SW 1271 (cell line): ENCODE results near the gene OST4.
"Not testable (repeated sequence)": the region's sequence is repeated elsewhere in the genome, so short reads cannot be mapped to it uniquely, and the experiment has no call there.

Experiments used
- DNase-seq, 2 experiments: peaks; one replicate each; lab custom pipeline; 2025; lab: John Stamatoyannopoulos, UW

Gene OST4

DNA sequence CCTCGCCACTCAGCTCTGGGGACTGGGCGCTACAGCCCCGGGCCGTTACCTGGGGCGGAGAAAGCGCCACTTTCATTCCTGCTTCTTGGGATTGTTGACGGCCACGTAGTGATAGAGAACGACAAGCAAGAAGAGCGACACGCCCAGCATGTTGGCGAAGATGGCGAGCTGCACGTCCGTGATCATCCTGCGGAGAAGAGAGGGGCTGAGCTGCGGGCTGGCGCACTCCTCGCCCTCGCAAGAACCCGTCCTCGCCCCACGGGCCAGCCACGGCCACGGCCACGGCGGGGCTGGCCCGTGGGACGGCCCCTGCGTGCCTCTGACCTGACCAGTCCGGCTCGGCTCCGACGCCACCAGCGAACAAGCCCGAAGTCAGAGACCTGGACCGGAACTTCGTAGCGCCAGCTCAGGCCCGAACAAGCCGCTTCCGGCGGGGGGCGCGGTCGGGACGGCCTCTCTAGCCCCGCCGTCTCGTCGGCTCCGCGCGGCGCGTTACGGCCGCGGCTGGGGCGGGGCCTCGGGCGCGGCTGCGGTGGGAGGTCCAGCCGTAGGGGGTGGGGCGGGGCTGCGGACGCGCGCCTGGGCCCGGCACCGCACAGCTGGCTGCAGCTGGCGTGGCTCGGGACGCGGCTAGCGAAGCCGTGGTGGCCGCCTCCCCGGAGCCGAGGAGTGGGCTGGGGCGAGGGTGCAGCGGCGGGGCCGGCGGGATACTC is at the start of gene OST4:
TSS of gene OST4 (minus strand) at position 378 of the 713 bp plus-strand sequence.
- DNase-seq = peak; percentile 88 to 94

DNA sequence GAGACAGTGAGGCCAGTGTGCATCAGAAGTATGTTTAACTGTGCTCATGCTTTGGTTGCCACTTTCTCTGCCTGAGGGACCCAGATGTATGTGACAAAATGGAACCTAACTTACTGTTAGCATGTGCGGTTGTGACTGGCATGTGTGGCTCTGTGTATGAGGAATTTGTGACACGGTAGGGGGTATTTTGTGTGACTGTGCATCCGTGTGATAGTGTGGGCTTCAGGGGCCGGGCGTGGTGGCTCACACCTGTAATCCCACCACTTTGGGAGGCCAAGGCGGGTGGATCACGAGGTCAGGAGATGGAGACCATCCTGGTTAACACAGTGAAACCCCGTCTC is 47.8 kb upstream of the OST4 start:
- DNase-seq = not testable (repeated sequence)

DNA sequence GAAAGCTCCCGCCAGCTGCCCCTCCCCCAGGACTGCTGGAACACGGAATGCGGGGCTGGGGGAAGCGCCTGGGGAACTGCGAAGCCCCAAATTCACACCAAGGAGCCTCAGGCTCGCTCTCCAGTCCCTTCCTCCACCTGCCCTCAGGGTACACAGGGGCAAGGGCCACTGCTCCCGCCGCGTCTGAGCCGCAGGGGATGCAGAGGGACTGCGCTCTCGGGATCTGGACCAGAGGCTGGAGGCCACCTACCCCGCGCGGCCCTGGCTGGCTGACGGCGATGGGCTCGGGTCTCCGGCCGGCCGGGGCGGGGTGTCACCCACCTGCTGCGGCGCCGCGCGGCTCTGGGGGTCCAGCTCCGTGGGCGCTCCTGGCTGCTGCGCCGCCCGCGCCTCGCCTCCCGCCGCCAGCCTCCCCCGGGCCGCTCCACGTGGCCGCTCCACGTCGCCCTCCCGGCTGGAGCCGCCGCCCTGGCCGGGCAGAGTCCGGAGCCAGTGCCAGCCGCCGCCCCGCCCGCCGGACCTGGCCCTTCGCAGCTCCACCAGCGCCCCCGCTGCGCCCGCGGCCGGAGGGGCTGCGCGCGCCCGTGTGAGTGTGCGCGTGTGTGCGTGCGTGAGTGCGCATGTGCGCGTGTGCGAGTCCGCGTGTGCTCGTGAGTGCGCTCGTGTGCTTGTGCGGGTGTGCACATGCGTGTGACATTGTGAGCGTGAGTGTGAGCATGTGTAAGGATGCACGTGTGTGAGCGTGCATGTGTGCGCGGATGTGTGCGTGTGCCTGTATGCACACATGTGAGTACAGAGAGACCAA is 47.3 kb upstream of the OST4 start, which contains the start of gene CGREF1:
TSS of gene CGREF1 (minus strand) at position 604 of the 805 bp plus-strand sequence. CDS start 14,762 bp downstream, outside the sequence.
- DNase-seq = no peak

DNA sequence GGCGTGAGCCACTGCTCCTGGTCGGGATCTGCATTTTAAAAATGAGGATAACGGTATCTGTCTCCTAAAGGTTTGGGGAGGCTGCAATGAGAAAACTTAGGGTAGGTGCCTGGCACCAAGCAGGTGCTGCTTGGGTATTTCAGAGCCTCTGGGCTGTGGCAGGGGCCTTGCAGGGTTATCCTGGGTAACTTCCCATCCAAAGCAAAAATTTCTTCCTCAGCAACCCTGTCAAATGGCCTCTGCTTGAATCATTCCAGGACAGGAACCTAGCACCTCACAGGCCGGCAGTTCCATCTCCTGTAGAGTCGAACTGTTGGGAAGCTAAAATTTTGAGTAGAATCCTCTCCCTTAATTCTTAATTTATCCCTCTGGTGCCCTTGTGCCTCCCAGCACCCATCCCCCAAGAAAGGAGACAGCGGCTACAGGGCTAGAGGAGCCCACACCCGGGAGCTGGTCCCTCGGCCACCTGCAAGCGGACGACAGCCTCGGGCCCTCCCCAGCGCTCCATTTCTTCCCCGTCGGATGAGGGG is 46.6 kb upstream of the OST4 start:
- DNase-seq = no peak

DNA sequence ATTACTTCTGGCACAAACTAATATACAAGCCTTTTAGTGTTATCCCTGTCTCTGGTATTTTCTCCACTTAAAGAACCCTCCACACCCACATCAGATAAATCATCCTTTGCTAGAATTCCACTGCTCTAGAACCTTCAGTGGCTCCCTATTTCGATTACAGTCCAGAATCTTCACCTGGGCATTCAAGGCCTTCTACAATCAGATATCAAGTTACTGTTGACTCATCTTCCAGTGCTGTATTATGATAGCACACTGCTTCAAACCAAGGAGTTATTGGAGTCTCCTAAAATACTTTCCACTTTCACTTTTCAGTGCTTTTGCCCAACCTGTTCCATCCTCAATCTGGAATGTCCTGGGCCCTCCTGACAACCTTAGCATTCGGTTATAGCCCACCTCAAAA is 44.1 kb upstream of the OST4 start:
- no peak for DNase-seq

DNA sequence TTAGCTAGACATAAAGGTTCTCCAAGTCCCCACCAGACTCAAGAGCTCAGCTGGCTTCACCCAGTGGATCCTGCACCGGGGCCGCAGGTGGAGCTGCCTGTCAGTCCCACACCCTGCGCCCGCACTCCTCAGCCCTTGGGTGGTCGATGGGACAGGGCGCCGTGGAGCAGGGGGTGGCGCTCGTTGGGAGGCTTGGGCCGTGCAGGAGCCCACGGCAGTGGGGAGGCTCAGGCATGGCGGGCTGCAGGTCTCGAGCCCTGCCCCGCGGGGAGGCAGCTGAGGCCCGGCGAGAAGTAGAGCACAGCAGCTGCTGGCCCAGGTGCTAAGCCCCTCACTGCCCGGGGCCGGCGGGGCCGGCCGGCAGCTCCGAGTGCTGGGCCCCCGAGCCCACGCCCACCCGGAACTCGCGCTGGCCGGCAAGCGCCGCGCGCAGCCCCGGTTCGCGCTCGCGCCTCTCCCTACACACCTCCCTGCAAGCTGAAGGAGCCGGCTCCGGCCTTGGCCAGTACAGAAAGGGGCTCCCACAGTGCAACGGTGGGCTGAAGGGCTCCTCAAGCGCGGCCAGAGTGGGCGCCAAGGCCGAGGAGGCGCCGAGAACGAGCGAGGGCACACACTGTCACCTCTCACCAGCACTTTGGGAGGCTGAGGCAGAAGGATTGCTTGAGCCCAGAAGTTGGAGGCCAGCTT is 40.1 kb upstream of the OST4 start:
- DNase-seq = not testable (repeated sequence)

DNA sequence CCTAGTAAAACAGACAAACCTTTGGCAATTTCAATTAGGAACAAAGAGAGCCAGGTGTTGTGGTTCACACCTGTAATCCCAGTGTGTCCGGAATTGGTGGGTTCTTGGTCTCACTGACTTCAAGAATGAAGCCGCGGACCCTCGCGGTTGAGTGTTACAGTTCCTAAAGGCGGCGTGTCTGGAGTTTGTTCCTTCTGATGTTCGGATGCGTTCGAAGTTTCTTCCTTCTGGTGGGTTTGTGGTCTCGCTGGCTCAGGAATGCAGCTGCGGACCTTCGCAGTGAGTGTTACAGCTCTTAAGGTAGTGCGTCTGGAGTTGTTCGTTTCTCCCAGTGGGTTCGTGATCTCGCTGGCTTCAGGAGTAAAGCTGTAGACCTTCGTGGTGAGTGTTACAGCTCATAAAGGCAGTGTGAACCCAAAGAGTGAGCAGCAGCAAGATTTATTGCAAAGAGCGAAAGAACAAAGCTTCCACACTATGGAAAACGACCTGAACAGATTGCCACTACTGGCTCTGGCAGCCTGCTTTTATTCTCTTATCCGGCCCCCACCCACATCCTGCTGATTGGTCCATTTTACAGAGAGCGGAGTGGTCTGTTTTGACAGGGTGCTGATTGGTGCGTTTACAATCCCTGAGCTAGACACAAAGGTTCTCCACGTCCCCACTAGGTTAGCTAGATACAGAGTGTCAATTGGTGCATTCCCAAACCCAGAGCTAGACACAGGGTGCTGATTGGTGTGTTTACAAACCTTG is 39.3 kb upstream of the OST4 start:
- DNase-seq = not testable (repeated sequence)

DNA sequence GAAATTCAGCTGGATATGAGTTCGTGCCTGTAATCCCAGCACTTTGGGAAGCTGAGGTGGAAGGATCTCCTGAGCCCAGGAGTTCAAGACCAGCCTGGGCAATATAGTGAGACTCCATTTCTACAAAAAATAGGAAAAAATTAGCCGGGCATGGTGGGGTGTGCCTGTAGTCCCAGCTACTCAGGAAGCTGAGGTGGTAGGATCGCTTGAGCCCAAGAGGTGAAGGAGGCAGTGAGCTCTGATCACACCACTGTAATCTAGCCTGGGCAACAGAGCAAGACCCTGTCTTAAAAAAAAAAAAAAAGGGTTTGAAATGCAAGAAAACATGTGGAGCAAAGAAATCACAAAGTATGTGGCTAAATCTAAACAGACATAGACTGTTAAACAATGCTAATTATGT is 37.6 kb upstream of the OST4 start:
- DNase-seq = no peak

DNA sequence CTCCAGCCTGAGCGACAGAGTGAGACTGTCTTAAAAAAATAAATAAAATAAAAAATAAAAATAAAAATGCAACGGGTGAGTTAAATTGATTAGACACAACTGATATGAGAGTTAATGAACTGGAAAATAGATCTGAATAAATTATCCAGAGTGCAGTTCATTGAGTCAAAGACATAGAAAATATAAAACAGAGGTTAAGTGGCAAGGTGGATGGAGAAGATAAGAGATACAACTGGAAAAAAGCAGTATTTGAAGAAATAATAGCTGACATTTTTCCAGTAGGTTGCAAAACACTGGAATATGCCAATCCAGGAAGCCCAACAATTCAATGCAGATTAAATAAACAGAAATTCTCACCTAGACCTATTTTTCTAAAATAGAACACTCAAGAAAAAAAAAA is 36.8 kb upstream of the OST4 start:
- DNase-seq = no peak

DNA sequence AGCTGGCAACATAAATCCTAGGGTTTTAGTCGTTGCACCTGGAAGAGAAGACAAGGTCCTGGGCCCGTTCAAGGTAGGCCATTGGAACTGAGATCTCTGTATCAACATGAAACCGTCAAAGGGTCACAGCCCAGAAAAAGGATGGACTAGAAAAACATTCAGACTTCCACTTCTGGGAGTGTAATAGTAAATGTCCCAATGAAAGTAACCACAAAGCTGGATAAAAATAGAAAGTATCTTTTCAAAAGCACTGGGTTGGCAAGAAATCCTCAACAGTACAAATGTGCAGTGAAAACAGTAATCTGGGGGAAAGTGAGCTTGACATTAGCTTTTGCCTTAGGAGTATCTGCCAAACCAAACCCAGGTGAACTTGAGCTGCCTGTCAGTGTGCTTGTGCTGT is 34.5 kb upstream of the OST4 start:
- DNase-seq = no peak

DNA sequence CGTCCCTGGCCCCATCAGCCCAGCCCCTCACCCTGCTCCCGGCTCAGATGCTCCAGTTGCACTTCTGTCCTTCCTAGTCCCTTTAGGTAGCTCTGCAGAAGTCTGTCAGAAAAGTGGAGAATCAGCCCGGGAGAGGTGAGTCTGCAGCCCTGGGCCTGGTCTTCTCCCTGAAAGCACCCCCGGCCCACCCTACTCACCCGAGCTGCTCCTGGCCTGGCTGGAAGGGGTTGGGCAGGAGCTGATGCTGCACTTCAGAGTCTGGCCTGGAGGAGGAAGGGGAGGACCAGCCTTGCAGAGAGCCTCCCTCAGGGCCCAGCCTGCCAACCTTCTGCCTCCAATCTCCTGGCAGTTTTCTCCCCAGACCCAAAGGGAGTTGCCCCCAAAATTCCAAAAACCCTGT is 30.9 kb upstream of the OST4 start:
- DNase-seq = no peak

DNA sequence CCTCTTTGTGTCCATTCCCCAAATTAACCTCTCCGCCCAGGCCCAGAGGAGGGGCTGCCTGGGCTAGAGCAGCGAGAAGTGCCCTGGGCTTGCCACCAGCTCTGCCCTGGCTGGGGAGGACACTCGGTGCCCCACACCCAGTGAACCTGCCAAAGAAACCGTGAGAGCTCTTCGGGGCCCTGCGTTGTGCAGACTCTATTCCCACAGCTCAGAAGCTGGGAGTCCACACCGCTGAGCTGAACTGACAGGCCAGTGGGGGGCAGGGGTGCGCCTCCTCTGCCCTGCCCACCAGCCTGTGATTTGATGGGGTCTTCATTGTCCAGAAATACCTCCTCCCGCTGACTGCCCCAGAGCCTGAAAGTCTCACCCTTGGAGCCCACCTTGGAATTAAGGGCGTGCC is 28.6 kb upstream of the OST4 start:
- DNase-seq = no peak

DNA sequence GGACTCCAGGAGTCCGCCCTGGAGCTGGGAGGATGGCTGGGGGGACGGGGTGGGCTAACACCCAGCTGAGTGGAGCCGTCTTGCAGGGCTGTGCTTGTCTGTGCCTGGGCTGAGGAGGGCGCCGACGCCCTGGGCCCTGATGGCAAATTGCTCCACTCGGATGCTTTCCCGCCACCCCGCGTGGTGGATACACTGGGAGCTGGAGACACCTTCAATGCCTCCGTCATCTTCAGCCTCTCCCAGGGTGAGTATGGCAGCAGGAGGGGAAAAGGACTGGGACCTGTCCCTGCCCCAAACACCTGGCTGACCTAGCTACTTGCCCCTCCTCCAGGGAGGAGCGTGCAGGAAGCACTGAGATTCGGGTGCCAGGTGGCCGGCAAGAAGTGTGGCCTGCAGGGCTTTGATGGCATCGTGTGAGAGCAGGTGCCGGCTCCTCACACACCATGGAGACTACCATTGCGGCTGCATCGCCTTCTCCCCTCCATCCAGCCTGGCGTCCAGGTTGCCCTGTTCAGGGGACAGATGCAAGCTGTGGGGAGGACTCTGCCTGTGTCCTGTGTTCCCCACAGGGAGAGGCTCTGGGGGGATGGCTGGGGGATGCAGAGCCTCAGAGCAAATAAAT is 28.0 kb upstream of the OST4 start:
- DNase-seq = no peak

DNA sequence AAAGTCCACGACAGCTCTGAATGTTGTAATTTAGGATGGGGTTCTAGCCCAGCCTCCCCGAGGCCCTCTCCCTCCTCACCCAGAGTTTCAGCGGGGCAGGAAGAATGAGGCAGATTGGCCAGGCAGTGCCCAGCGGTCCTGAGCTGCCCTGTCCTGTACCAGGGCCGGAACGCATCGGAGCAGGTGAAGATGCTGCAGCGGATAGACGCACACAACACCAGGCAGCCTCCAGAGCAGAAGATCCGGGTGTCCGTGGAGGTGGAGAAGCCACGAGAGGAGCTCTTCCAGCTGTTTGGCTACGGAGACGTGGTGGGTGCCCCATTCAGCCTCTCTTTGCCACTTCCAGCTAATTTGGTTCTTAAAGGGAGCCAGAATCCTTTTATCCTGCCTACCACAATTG is 25.9 kb upstream of the OST4 start:
- no peak for DNase-seq

DNA sequence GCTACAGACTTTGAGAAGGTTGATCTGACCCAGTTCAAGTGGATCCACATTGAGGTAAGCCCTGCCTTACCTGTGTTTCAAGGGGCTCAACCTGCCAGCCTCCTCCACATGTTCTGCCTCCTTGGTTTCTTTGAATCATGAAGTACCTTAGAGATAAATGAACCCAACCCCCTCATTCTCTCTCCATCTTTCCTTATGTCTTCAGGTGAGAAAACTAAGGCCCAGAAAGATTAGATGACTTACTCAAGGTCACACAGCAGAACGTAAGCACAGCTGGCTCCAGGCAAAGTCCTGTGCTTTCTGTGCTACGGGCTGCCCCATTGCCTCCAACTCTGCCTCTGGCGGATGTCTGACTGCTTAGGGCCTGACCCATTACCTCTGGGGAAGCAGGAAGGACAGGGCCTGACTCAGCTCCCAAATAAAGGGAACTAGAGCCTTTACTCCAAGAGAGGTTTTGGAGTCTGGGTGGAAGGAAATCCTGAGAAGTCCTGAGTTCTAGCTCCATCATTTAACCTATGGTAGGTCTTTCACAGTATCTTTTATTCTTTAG is 25.4 kb upstream of the OST4 start:
- DNase-seq = no peak

DNA sequence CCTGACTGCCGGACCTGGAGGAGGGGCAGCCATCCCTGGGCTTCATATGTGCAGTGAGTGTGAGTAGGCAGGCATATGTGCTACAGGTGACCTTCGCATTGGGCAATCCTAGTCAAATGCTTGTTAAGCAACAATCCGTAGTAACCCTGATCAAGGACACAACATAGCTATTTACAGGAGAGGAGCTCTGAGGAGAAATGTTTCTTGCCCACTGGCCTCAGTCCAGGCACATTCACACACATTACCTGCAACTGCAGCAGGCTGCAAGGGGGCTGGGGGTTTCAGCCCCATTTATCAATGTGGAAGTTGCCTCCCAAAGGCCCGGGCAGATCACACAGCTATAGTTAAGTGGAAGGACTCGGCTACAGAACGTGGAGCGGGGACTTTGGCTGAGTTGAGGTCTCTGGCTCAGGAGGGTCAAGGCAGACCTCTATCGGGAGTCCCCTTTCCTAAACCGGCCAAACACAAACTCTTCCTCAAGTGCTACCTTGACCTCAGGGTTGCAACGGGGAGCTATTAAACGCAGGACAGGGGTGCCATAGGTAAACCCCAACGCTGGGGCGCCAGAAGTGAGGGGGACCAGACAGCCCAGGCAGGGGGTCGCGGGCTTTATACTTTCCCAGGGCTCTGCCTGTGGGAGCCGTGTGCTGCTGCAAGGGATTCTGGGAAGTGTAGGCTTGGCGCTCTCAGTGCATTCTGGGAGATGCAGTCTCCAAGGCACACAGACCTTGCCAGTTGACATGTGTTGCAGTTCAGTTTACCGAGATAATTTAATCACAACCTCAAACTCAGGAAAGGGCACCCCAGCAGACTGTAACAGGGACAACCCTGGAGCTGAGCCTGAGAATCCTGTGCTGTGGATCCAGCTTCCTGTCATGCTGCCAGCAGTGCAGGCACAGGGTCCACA is 24.5 kb upstream of the OST4 start:
- peak in 1 of 2 experiments; percentile 37 for DNase-seq

DNA sequence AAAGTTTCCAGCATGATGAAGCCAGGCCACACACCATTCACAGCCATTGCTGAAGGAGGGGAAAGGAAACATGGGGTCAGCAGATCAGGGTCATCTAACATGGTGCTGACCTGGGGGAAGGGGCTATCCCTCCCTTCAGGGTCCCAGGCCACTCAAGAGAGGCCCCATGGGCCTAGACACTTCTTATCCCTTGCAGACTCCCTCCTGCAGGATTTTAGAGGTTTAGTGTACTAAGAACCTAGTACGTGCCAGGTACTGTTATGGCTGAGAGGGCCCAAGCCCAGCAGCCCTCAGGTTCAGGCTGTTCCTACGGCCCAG is 23.9 kb upstream of the OST4 start:
- DNase-seq = no peak

DNA sequence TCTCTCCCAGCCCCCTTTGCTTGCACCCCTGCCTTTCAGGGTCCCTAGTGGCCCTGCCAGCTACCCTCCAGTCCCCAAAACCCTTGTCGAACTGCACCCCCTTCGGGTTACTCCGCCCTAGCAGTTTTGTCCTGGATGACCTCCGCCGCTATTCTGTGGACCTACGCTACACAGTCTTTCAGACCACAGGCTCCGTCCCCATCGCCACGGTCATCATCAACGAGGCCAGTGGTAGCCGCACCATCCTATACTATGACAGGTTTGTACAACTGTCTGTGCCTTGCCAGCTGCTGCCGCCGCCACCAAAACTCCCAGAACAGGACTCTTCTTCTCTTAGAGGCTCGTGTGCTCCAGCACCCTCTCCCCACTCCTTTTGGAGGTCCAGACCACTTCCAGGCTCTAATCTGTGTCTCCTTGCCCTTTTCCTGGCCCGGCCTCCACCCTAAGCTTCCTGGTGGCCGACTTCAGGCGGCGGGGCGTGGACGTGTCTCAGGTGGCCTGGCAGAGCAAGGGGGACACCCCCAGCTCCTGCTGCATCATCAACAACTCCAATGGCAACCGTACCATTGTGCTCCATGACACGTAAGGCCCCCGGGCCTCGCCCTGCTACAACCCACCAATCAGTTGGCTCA is 23.0 kb upstream of the OST4 start:
- no peak for DNase-seq

DNA sequence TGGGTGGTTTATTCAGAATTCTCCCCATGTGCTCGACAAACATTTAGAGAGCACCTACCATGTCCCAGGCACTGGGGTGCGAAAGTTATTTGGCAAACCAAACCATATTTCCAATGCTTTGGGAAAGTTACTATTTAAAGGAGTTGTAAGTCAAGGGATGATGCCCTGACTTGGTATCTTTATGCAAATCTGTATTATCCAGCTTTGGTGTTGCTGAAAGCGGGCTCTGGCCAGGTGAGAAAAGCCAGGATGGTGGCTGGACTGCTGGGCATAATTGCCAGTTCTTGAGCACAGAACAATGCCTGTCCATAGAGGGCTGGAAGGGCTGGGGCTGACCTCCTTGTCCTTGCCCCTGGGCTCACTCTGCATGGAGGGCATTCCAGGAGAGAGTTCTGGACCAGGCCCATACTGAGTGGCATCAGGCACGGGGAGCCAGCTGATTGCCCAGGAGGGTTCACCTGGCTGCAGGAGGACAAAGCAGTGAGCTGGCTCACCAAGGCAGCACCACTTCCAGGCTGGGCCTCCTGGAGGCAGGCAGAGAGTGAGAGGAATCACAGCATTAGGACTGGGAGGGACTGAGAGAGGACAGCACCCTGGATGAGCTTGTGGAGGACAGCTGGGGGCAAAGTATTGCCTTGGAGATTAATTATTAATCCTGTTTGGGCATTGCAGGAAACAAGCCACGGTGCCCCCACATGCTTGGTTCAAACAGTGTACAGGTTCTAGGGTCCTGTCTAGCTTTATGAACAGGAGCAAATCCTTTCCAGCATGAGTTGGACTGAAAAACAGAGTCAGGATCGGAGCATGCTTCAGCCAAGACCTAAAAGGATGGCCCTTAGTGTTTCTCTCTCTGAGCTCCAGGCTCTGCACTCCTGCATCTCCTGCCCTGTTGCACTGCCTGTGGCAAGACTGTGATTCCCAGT is 22.2 kb upstream of the OST4 start:
- no peak for DNase-seq
